Activated T-cell treated with anti-CD3 and anti-CD28 coated beads for 48 hours (primary cell): ENCODE results near the gene RNU1-2.
"Not testable (repeated sequence)": the region's sequence is repeated elsewhere in the genome, so short reads cannot be mapped to it uniquely, and the experiment has no call there.

ENCODE experiments used
- DNase-seq: peaks from one replicate; pipeline ENCODE4 v3.0.0-alpha.2; 2020; ENCODE audit warnings: low read depth

Gene RNU1-2

DNA sequence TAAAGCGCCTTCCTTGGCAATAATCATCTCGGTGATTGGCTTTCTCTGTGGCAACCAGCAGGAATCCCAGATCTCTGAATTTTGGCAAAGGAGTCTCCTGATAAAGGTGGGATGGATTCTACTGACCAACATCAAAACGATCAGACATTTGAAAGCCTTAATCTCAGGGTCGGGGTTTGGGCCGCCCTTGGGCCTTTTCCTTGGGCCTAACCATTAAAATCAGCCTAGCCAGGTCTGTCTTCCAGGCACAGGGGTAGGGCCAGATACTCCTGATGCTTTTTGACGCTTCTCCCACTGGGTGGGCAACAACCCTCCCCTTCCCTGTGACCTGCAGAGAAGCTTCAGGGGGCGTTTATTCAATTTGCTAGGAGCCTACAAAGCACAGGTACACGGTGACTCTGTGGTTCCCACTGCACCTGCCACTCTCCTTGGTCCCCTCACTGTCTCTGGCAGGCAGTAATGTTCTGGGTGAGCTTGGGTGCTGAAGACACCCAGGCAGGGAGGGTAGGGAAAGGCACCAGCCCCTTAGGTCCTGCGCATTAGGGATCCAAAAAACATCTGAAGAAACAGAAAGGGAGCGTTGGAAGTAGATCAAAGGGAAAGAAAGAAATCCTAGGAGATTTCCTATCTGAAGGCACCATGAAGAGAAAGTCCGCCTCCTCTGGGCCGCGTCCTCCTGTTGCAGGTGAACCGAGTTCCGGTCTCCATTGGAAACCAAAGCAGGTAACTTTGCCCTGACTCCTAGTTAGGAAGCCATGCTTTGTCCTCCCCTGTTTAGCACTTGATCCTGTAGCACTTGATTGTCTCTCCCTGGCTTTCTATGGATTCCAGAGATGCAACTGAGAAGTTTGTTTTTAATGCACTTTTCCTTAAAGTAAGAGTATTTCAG lies 12.3 kb downstream of the RNU1-2 start:
- no peak for DNase-seq

DNA sequence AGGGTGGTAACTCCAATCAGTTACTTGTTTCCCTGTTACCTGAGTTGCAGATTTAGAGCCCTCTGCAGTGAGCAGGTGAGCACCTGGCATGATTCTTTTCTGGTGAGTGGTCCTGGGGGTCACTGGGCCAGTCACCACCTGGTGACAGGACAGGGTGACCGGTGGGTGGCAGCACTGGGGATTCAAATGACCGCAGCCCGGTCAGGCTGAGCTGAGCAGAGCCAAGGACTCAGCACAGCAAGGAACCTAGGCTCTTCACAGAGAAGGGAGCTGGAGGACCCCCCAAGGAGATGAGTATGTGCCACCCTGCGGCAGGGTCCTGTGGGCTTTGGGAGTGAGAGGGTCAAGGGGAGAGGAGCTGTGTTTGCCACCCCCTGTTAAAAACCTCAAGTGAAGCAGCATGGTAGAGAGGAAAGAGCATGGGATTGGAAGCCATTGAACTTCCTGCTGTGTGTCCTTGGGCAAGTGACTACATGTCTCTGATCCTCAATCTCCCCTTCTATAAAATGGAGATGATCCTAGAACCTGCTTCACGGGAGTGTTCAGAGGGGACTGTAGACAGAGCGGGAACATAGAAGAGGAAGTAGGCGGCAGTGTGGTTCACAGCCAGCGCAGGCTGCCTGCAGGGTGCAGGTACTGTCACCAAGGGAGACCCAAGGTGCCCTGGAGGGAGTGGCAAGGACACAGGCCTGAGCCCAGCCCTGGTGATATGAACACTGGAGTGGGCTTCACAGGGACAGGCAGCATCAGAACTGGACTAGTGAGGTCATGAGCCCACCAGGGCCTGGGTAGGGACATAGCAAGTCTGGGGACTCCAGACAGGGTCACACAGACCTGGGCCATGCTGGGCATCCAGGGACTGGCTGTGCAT lies 16.3 kb downstream of the RNU1-2 start:
- DNase-seq = not testable (repeated sequence)

DNA sequence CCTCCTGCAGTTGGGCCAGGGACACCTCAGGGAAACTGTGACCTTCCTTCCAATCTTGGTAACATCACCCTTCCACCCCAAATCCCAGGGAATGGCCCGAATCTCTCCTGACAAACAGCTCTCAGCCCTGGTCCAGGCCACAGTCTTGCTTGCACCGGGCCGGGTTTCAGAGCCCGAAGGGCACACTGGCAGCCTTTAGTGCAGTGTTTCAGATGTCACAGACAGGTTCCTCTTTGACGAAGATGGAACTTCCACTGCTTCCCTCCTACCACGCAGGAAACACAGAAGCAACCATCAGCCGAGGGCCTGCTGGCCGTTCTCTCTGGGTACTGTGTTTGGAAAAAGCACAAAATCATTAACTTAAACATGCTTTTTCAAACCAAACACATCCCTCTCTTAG lies 17.0 kb downstream of the RNU1-2 start:
- DNase-seq = not testable (repeated sequence)

DNA sequence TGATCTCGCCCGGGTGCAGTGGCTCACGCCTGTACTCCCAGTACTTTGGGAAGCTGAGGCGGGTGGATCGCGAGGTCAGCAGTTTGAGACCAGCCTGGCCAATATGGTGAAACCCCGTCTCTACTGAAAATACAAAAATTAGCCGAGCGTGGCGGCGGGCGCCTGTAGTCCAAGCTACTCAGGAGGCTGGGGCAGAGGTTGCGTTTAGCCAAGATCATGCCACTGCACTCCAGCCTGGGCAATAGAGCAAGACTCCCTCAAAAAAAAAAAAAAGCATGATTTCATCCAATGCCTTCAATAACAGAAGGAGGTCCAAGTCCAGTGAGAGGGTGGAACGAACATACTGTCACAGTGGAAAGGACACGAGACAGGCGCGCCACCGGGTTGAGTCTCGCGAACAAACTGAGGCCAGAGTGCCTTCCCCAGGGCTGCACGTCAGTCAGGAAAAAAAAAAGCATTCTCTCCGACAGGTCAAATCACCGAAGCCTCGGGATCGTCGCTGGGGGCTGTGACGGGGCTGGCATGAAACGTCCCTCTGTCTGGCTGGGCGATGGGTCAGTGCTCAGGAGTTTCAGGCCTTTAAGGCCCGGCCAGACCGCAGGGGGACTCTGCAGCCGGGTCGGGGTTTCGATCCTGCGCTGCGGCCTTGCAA lies 17.5 kb downstream of the RNU1-2 start:
- DNase-seq = no peak

DNA sequence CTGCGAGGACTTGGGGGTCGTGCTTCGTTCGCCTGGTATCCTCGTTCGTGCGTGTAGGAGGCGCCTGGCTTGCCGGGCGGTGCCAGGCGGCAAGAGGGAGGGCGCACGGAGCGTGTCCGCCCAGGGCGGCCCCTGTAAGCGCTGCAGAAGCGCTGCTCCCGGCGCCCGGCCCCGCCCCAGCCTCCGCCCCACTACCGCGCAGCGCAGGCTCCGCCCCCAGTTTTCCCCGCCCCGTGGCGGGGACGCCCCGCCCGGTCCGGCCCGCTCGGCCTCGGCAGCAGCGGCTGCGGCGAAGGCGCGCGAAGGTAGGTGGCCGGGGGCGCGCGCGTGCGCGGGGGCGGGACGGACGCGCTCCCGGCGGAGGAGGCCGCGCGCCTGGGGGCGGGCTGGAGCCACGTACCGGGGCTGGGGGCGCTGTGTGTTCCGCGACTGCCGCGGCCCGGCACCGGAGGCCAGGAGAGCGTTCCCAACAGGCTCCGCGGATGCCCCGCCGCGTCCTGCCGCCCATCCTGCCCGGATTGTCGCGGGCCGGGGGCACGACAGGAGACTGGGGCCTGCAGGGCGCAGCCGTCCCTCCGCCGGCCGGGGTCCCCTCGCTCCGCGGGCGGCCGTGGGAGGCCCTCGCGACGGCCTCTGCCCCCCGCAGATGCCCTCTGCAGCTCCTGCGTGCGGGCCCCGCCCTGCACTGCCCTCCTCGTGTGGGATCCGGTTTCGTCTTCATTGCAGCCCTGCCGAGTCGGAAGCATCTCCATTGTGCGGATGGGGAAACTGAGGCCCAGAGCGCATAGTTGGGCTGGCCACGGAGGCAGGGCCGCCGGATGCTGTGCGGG lies 18.3 kb downstream of the RNU1-2 start:
- DNase-seq = peak; percentile 99

DNA sequence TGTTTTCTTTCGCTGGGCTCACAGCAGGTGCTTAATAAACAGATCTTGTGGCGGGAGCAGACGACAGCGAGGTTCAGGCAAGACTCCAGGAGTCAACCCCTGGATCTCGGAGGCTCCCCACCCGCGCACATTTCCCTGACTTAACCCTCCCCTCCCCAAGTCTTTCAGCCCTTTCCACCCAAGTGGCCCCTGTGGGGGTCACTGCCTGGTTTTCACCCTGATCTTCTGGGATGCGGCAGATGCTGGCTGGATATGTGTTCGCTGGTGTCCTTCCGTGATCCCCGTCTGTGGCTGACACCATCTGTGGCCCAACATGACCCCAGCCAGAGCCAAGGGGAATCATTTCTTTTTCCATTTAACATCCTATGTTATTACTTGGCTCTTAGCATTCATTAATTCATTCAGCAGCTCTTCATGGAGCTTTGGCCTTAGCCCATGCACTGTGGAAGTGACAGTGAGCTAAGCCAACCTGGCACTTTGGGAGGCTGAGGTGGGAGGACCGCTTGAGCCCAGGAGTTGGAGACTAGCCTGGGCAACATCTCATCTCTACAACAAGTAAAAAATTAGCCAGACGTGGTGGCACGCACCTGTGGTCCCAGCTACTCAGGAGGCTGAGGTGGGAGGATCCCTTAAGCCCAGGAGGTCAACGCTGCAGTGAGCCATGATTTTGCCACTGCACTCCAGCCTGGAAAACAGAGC lies 19.3 kb downstream of the RNU1-2 start:
- not testable (repeated sequence) for DNase-seq

DNA sequence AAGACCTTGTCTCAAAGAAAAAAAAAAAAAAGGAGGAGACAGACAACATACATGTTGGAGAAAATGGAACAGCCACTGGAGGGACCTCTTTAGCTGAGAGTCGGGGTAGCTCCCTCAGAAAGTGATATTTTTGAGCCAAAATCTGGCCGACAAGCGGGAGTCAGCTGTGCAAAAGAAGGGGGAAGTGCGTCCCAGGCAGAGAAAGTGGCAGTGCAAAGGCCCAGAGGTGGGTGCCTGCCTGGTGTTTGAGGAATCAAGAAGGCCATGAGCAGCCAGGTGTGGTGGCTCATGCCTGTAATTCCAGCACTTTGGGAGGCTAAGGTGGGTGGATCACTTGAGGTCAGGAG lies 19.8 kb downstream of the RNU1-2 start:
- no peak for DNase-seq

DNA sequence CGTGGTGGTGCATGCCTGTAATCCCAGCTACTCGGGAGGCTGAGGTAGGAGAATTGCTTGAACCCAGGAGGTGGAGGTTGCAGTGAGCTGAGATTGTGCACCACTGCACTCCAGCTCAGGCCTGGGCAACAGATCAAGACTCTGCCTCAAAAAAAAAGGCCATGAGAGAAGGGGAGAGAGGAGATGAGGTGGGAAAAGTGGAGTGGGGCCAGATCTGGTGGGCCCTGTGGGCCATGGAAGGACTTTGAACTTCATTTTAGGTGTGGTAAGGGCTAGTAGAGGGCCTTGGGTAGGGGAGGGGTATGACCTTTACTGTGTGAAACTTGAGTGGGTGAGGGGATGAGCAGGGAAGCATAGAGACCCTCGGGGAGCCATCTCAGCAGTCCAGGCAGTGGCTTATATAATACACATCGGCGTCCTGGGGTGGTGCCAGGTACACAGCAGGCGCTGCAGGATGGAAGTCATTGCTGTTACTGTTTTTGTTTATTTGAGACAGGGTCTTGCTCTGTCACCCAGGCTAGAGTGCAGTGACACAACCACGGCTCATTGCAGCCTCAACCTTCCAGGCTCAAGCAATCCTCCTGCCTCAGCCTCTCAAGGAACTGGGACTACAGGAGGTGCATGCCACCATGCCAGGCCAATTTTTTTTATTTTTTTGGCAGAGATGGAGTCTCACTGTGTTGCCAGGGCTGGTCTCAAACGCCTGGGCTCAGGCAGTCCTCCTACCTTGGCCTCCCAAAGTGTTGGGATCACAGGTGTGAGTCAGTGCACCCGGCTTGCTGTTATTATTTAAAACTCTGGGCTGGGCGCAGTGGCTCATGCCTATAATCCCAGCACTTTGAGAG lies 20.5 kb downstream of the RNU1-2 start:
- not testable (repeated sequence) for DNase-seq

DNA sequence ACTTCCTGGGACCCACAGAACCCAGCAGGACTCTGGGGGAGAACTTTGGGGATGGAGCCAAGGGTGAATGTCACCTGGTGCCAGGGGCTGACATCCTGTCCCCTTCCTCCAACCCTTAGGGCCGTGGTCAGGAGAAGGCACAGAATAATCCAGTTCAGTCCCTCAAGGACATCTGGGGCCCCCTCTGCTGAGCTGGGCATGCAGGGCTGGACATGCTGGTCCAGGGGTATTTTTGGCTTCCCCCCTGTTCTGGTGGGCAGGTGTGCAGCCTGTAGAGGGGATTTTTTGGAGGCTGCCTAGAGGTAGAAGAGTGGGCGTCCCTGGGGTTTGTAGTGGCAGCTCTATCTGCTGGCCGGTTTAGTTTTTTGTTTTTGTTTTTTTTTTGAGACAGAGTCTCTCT lies 22.6 kb downstream of the RNU1-2 start:
- DNase-seq = no peak

DNA sequence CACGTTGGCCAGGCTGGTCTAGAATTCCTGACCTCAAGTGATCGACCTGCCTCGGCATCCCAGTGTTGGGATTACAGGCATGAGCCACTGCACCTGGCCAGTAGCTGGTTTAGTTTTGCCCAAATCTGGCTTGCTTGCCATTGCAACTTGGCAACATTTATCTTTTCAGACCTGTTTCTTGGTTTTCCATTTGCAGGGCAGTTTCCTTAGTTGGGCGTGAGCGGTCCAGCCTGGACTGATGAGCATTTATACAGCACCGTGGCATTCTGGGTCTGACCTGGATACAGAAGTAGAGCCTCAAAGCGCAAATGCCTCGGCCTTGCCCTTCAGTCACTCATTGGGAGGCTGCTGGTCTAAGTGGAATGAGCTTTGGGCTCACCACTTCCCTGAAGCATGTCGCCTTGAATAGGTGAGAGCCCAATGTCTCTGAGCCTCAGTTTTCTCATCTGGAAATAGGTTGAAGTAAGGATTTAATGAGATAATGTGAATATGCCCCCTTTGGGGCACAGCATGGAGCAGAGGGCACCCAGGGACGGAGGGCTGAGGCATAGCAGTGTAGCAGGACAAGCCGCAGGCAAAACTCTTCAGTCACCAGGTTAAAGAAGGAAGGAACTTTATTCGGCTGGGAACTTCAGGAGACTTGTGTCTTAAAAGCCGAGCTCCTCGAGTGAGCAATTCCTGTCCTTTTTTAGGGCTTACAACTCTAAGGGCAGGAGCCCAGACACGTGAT lies 23.3 kb downstream of the RNU1-2 start:
- not testable (repeated sequence) for DNase-seq

DNA sequence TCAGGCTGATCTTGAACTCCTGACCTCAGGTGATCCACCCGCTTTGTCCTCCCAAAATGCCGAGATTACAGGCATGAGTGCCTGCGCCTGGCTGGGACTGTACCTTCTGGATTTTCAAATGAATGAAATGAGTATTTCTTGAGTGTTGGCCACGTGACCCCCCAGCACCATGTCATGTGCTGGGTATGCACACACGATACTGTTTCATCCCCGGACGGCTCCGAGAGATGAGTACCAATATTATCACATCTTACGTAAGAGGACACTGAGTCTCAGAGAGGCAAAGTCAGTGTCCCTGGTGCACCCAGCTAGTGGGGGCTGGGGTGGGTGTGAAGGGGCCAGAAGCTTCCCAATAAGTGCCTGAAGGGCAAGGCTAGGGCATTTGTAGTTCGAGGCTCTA lies 25.2 kb downstream of the RNU1-2 start:
- DNase-seq = no peak

DNA sequence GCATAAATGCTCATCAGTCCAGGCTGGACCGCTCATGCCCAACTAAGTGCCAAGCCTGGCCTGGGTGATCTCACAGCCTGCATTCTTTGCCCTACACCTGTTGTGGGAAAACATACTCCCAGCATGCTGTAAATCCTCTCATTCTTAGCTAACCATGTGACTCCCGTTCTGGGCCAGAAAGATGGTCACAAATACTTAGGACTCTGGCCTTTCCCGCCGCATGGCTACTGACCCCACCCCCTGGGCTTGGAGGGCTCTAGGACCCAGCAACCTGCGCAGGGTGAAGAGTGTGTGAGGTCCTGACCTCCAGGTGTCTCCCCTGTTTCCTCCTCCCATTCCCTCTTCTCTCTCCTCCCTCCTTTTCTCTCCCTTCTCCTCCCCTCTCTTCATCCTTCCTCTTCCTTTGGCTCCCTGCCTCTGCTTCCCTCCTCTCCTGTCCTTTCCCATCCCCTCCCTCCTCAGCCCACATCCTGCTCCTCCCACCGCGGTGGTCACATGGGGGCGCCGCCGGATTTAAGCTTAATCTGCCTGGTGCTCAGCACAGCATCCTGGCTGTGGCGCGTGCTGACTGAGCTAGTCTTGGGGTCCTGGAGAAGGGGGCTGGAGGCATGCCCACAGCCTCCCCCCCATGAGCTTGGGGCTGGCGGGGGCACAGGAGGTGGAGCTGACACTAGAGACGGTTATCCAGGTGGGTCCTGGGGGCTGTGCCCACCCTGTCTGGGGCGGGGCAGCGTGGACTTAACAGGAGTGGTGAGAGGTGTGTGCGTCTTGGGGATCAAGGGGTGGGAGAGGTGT lies 25.8 kb downstream of the RNU1-2 start, which contains the start of gene CROCC:
TSS of gene CROCC (plus strand) at position 541 of the 795 bp plus-strand sequence. CDS start at position 629, 88 bp downstream.
- peak; percentile 42 for DNase-seq

DNA sequence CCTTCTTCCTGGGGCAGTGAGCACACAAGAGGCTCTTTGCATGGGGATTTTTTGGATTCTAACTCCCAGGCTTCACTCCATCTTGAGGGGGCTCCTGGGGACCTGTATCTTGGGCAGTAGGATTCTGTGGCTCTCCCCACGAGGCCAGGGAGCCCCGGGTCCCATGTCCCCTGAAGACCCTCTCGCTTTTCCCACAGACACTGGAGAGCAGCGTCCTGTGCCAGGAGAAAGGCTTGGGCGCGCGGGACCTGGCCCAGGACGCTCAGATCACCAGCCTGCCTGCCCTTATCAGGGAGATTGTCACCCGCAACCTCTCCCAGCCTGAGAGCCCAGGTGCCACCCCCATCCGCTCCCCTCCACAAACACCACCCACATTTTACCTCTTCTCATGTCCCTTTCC lies 26.7 kb downstream of the RNU1-2 start:
- DNase-seq = no peak

DNA sequence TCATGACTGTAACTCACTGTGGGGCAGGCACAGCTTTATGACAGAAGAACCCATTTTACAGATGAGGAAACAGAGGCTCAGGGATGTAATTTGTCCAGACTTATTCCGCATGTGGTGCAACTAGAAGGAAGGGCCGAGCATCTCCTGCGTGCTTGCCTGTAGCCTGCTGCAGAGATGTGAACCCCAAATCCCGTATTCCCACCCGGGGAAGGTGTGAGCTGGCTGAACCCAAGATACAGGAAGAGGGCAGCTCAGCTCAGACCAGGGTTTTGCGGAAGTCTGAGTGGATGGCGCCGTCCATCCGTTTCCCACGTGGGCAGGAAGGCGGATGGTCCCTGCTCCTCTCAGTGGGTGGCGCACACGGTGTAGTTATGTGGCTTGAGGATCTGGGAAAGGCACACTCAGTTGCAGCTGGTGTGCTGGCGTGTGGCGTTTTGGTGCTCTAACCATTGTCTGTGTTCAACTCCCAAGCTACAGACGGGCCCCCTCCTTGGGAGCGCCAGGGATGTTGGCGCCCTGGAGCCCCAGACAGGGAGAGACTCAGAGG lies 27.2 kb downstream of the RNU1-2 start:
- no peak for DNase-seq

DNA sequence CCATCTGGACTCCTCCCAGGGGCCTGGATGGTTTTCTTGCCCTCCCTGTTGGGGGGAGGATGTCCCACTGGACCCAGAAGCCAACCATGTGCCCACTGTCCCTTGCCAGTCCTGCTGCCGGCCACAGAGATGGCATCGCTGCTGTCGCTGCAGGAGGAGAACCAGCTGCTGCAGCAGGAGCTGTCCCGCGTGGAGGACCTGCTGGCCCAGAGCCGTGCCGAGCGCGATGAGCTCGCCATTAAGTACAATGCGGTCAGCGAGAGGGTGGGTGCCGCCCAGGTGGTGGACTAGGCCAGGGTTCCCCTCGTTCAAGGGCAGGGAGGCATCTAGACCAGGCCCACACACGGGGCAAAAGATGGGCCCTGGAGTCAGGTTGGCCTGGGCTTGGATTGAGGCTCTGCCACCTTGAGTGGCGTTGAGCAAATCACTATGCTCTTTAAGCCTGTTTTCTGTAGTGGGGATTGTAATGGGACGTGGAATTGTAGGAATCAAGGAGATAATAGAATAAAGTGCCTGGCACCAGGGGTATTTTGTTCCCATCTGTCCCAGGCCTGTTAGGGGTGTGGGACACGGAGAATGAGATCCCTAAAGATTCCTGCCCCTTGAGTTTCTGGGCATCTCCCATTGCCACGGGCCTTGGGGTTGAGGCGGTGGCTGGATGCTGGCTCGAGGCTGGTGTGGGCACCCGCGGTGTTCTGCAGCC lies 28.6 kb downstream of the RNU1-2 start:
- no peak for DNase-seq

DNA sequence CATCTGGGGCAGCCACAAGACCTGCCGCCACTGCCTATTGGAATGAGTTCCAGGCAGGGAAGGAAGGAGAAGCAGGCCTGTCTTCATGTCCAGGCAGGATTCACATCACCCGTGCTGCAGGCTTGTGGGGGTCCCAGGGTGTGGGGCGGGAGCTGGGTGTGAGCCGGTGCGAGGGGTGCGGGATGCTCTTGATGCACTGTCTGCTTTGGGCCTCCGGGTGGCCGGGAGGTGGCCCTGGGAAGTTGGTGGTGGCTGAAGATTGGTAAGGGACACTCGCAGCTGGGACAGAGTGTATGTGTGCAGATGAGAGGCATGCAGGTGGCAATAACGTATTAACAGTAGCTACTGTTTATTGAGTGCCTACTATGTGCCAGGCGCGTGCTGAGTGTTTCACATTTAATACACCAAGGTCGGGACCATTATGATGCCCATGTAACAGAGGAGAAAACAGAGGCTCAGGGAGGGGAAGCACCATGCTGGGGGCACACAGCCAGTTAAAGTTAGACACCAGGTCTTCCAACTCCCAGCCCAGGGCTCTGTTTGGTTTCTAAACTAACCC lies 29.2 kb downstream of the RNU1-2 start:
- DNase-seq = no peak
